ENCODE data around the gene CCL4L2.
"Not testable (repeated sequence)": the region's sequence is repeated elsewhere in the genome, so short reads cannot be mapped to it uniquely, and the experiment has no call there.

CCL4L2 gene

GRCh38 chr17:36209575-36209974 is 1.3 kb upstream of the CCL4L2 start:
- TF ChIP-seq CTCF (IDR thresholded peaks at IDR 0.05; ENCODE audit: low read depth, low read length, missing control alignments), result no peak
- DNase-seq (ENCODE audit: extremely low read depth, low read depth), result no peak
- no peak overlapping the region for H3K4me3 ChIP-seq (replicated peaks; ENCODE audit: low read depth, low read length)

- H3K4me3 ChIP-seq (replicated peaks; ENCODE audit: low read depth, low read length); DNase-seq (ENCODE audit: extremely low read depth, low read depth): not testable (repeated sequence)
Observed at GRCh38 chr17:36211484-36212271, 815 bp downstream of the CCL4L2 start.

GRCh38 chr17:36212272-36212605 is 1.4 kb downstream of the CCL4L2 start:
- DNase-seq (ENCODE audit: extremely low read depth, low read depth), result no peak
- no peak overlapping the region for H3K4me3 ChIP-seq (replicated peaks; ENCODE audit: low read depth, low read length)
- TF ChIP-seq CTCF (IDR thresholded peaks at IDR 0.05; ENCODE audit: low read depth, low read length, missing control alignments), result no peak

GRCh38 chr17:36212966-36213365 is 2.1 kb downstream of the CCL4L2 start:
- H3K4me3 ChIP-seq (replicated peaks; ENCODE audit: low read depth, low read length), result no peak overlapping the region
- no peak for TF ChIP-seq CTCF (IDR thresholded peaks at IDR 0.05; ENCODE audit: low read depth, low read length, missing control alignments)
- DNase-seq (ENCODE audit: extremely low read depth, low read depth), result no peak

- no peak for DNase-seq (ENCODE audit: extremely low read depth, low read depth)
- no peak for TF ChIP-seq CTCF (IDR thresholded peaks at IDR 0.05; ENCODE audit: low read depth, low read length, missing control alignments)
Observed at GRCh38 chr17:36213695-36214094, 2.8 kb downstream of the CCL4L2 start.

GRCh38 chr17:36214918-36215317 is 4.1 kb downstream of the CCL4L2 start:
- DNase-seq (ENCODE audit: extremely low read depth, low read depth), result no peak
- H3K4me3 ChIP-seq (replicated peaks; ENCODE audit: low read depth, low read length), result no peak overlapping the region
- no peak for TF ChIP-seq CTCF (IDR thresholded peaks at IDR 0.05; ENCODE audit: low read depth, low read length, missing control alignments)

More at GRCh38 chr17:36213695-36214094, 2.8 kb downstream of the CCL4L2 start:
- H3K4me3 ChIP-seq (replicated peaks; ENCODE audit: low read depth, low read length), result no peak overlapping the region

GRCh38 chr17:36215406-36216308 is 4.8 kb downstream of the CCL4L2 start:
- H3K4me3 ChIP-seq (replicated peaks; ENCODE audit: low read depth, low read length); DNase-seq (ENCODE audit: extremely low read depth, low read depth): not testable (repeated sequence)

- H3K4me3 ChIP-seq (replicated peaks; ENCODE audit: low read depth, low read length); DNase-seq (ENCODE audit: extremely low read depth, low read depth): not testable (repeated sequence)
Observed at GRCh38 chr17:36219556-36219955, 8.7 kb downstream of the CCL4L2 start.

GRCh38 chr17:36220737-36221580 is 10.1 kb downstream of the CCL4L2 start:
- H3K4me3 ChIP-seq (replicated peaks; ENCODE audit: low read depth, low read length); DNase-seq (ENCODE audit: extremely low read depth, low read depth): not testable (repeated sequence)

- not testable (repeated sequence) for H3K4me3 ChIP-seq (replicated peaks; ENCODE audit: low read depth, low read length); DNase-seq (ENCODE audit: extremely low read depth, low read depth)
Observed at GRCh38 chr17:36221581-36222100, 10.8 kb downstream of the CCL4L2 start.

- not testable (repeated sequence) for H3K4me3 ChIP-seq (replicated peaks; ENCODE audit: low read depth, low read length); DNase-seq (ENCODE audit: extremely low read depth, low read depth)
Observed at GRCh38 chr17:36222967-36223366, 12.1 kb downstream of the CCL4L2 start.

Measured in HFF-Myc (cell line).